OCI-LY1 (cell line): ENCODE results near the gene PSMD5.

Experiments used
- CTCF ChIP-seq: fragments of 200-600 bp; sonication (generic), shearing (Covaris generic); IDR thresholded peaks from 2 replicates; pipeline ENCODE4 v1.5.1; 2017; ENCODE audit warnings: mild to moderate bottlenecking, antibody characterized with exemption, low read length, moderate library complexity, mixed read lengths
- EZH2 ChIP-seq: fragments of 200-600 bp; sonication (generic), shearing (Covaris generic); IDR thresholded peaks from 2 replicates; pipeline ENCODE4 v1.8.0; 2017; ENCODE audit warnings: borderline replicate concordance, mixed run types, mild to moderate bottlenecking, antibody characterized with exemption, low read length, moderate library complexity, mixed read lengths

GRCh38 chr9:120830151-120830550 lies 12.6 kb downstream of the PSMD5 start:
- no peak for TF ChIP-seq CTCF
- no peak for TF ChIP-seq EZH2
